Measurements from ENCODE around the gene SH3PXD2A. TPM values are rescaled to one million over a fixed set of nuclear protein-coding genes. Genes with fewer than 3 reads are reported as not detected.

The SH3PXD2A gene
- total RNA-seq (33.2 TPM), polyA plus RNA-seq (ENCODE audit: insufficient read depth in 1 of 8, insufficient read length in 8 of 8, low replicate concordance in 1 of 8) (10 to 100 TPM; 49.2 to 95.0 (median 74.2) TPM)
- long read RNA-seq, donor 1, full-length matches to known transcripts: 1 of 6 reads
- long read RNA-seq, donor 1, partial matches to known transcripts: 5 of 6 reads
- long read RNA-seq, donor 1, other reads (novel, unspliced or antisense): 0 of 6 reads
- long read RNA-seq, donor 2: 0 reads
- long read RNA-seq, donor 3, partial matches to known transcripts: 8 of 8 reads
- long read RNA-seq, donor 3, other reads (novel, unspliced or antisense): 0 of 8 reads
- long read RNA-seq, donor 4: 0 reads
- long read RNA-seq, donor 5, full-length matches to known transcripts: 2 of 24 reads
- long read RNA-seq, donor 5, partial matches to known transcripts: 22 of 24 reads
- long read RNA-seq, donor 5, other reads (novel, unspliced or antisense): 0 of 24 reads
- long read RNA-seq, donor 6, full-length matches to known transcripts: 1 of 1 reads
- long read RNA-seq, donor 6, partial matches to known transcripts: 0 of 1 reads
- long read RNA-seq, donor 6, other reads (novel, unspliced or antisense): 0 of 1 reads
- long read RNA-seq, donor 7: 0 reads
- long read RNA-seq, donor 8: 0 reads
- long read RNA-seq, donor 9, full-length matches to known transcripts: 1 of 1 reads
- long read RNA-seq, donor 9, partial matches to known transcripts: 0 of 1 reads
- long read RNA-seq, donor 9, other reads (novel, unspliced or antisense): 0 of 1 reads
- long read RNA-seq, donor 10: 0 reads
- long read RNA-seq, donor 11, partial matches to known transcripts: 6 of 6 reads
- long read RNA-seq, donor 11, other reads (novel, unspliced or antisense): 0 of 6 reads

GRCh38 chr10:103855424-103855823, at the start of gene SH3PXD2A:
Gene SH3PXD2A, minus strand, starts transcription at chr10:103855576. Its CDS starts 310 bp downstream, at chr10:103855266.
- Histone ChIP-seq H3K4me3 (ENCODE audit: low read length) (peak within 1 kb of the TSS; percentile 85), H3K4me1 (ENCODE audit: control insufficient read depth, insufficient read depth, low read length) (peaks cover 58% of the 10 kb centered on the region)

GRCh38 chr10:103901299-103901698, 45.9 kb upstream of the SH3PXD2A start:
- WGBS (ENCODE audit: insufficient coverage): no CpG with 5 or more reads among the region's 5 CpGs
- no peak for DNase-seq
- Histone ChIP-seq H3K4me1 (ENCODE audit: control insufficient read depth, insufficient read depth, low read length) (no peaks in the 10 kb centered on the region), H3K27me3 (ENCODE audit: control insufficient read depth, insufficient read depth, low read length) (no peaks in the 10 kb centered on the region), H3K36me3 (ENCODE audit: control insufficient read depth, insufficient read depth, low read length) (peaks cover 17% of the 10 kb centered on the region), H3K9me3 (replicated peaks; ENCODE audit: control insufficient read depth, low read depth, low read length) (no peaks in the 10 kb centered on the region), H3K4me3 (ENCODE audit: low read length) (no peak overlapping the region), H3K27ac (ENCODE audit: low read length) (no peak overlapping the region)

More at GRCh38 chr10:103855424-103855823, at the start of gene SH3PXD2A:
- peak; percentile 79 for DNase-seq
- Histone ChIP-seq H3K9me3 (replicated peaks; ENCODE audit: control insufficient read depth, low read depth, low read length) (no peaks in the 10 kb centered on the region), H3K27me3 (ENCODE audit: control insufficient read depth, insufficient read depth, low read length) (no peaks in the 10 kb centered on the region), H3K36me3 (ENCODE audit: control insufficient read depth, insufficient read depth, low read length) (peaks cover 9% of the 10 kb centered on the region), H3K27ac (ENCODE audit: low read length) (peak within 1 kb of the TSS; percentile 90)
- under 1% methylated on average over 33 of the region's 54 CpGs for WGBS (ENCODE audit: insufficient coverage)

- 77% methylated on average over 4 of the region's 5 CpGs for WGBS (ENCODE audit: insufficient coverage)
- Histone ChIP-seq H3K9me3 (replicated peaks; ENCODE audit: control insufficient read depth, low read depth, low read length) (no peaks in the 10 kb centered on the region), H3K27ac (ENCODE audit: low read length) (no peak overlapping the region), H3K36me3 (ENCODE audit: control insufficient read depth, insufficient read depth, low read length) (peaks cover 16% of the 10 kb centered on the region), H3K4me1 (ENCODE audit: control insufficient read depth, insufficient read depth, low read length) (peaks cover 7% of the 10 kb centered on the region), H3K4me3 (ENCODE audit: low read length) (no peak overlapping the region), H3K27me3 (ENCODE audit: control insufficient read depth, insufficient read depth, low read length) (no peaks in the 10 kb centered on the region)
- DNase-seq: no peak
Observed at GRCh38 chr10:103899312-103899711, 43.9 kb upstream of the SH3PXD2A start.

- DNase-seq: no peak
- Histone ChIP-seq H3K36me3 (ENCODE audit: control insufficient read depth, insufficient read depth, low read length) (peaks cover 16% of the 10 kb centered on the region), H3K27me3 (ENCODE audit: control insufficient read depth, insufficient read depth, low read length) (no peaks in the 10 kb centered on the region), H3K27ac (ENCODE audit: low read length) (no peak overlapping the region), H3K9me3 (replicated peaks; ENCODE audit: control insufficient read depth, low read depth, low read length) (no peaks in the 10 kb centered on the region), H3K4me3 (ENCODE audit: low read length) (no peak overlapping the region), H3K4me1 (ENCODE audit: control insufficient read depth, insufficient read depth, low read length) (peaks cover 15% of the 10 kb centered on the region)
- WGBS (ENCODE audit: insufficient coverage): 74% methylated on average over 4 of the region's 7 CpGs
Observed at GRCh38 chr10:103897241-103897774, 41.9 kb upstream of the SH3PXD2A start.

GRCh38 chr10:103896225-103896624, 40.8 kb upstream of the SH3PXD2A start:
- 80% methylated on average over 1 of the region's 5 CpGs for WGBS (ENCODE audit: insufficient coverage)
- H3K4me1 ChIP-seq (ENCODE audit: control insufficient read depth, insufficient read depth, low read length): peaks cover 15% of the 10 kb centered on the region

GRCh38 chr10:103895411-103896186, 40.2 kb upstream of the SH3PXD2A start:
- Histone ChIP-seq H3K27ac (ENCODE audit: low read length) (peak overlapping the region; percentile 64), H3K9me3 (replicated peaks; ENCODE audit: control insufficient read depth, low read depth, low read length) (no peaks in the 10 kb centered on the region), H3K36me3 (ENCODE audit: control insufficient read depth, insufficient read depth, low read length) (peaks cover 18% of the 10 kb centered on the region)

More at GRCh38 chr10:103896225-103896624, 40.8 kb upstream of the SH3PXD2A start:
- no peak for DNase-seq
- no peaks in the 10 kb centered on the region for H3K27me3 ChIP-seq (ENCODE audit: control insufficient read depth, insufficient read depth, low read length)
- H3K36me3 ChIP-seq (ENCODE audit: control insufficient read depth, insufficient read depth, low read length): peaks cover 18% of the 10 kb centered on the region
- no peak overlapping the region for H3K27ac ChIP-seq (ENCODE audit: low read length)
- no peaks in the 10 kb centered on the region for H3K9me3 ChIP-seq (replicated peaks; ENCODE audit: control insufficient read depth, low read depth, low read length)
- H3K4me3 ChIP-seq (ENCODE audit: low read length): no peak overlapping the region

GRCh38 chr10:103894441-103894864, 39.1 kb upstream of the SH3PXD2A start:
- H3K4me1 ChIP-seq (ENCODE audit: control insufficient read depth, insufficient read depth, low read length): peaks cover 15% of the 10 kb centered on the region
- H3K9me3 ChIP-seq (replicated peaks; ENCODE audit: control insufficient read depth, low read depth, low read length): no peaks in the 10 kb centered on the region
- peak; percentile 85 for DNase-seq
- no peak overlapping the region for H3K4me3 ChIP-seq (ENCODE audit: low read length)
- peaks cover 20% of the 10 kb centered on the region for H3K36me3 ChIP-seq (ENCODE audit: control insufficient read depth, insufficient read depth, low read length)
- WGBS (ENCODE audit: insufficient coverage): no CpG with 5 or more reads among the region's 4 CpGs
- H3K27ac ChIP-seq (ENCODE audit: low read length): peak overlapping the region; percentile 64
- H3K27me3 ChIP-seq (ENCODE audit: control insufficient read depth, insufficient read depth, low read length): no peaks in the 10 kb centered on the region

More at GRCh38 chr10:103895411-103896186, 40.2 kb upstream of the SH3PXD2A start:
- 23% methylated on average over 7 of the region's 9 CpGs for WGBS (ENCODE audit: insufficient coverage)
- Histone ChIP-seq H3K27me3 (ENCODE audit: control insufficient read depth, insufficient read depth, low read length) (no peaks in the 10 kb centered on the region), H3K4me1 (ENCODE audit: control insufficient read depth, insufficient read depth, low read length) (peaks cover 15% of the 10 kb centered on the region), H3K4me3 (ENCODE audit: low read length) (no peak overlapping the region)
- DNase-seq: peak; percentile 41

GRCh38 chr10:103893817-103894216, 38.4 kb upstream of the SH3PXD2A start:
- no peak overlapping the region for H3K4me3 ChIP-seq (ENCODE audit: low read length)
- H3K9me3 ChIP-seq (replicated peaks; ENCODE audit: control insufficient read depth, low read depth, low read length): no peaks in the 10 kb centered on the region
- WGBS (ENCODE audit: insufficient coverage): no CpG with 5 or more reads among the region's 2 CpGs
- H3K27me3 ChIP-seq (ENCODE audit: control insufficient read depth, insufficient read depth, low read length): no peaks in the 10 kb centered on the region
- H3K4me1 ChIP-seq (ENCODE audit: control insufficient read depth, insufficient read depth, low read length): peaks cover 16% of the 10 kb centered on the region
- peak overlapping the region; percentile 64 for H3K27ac ChIP-seq (ENCODE audit: low read length)
- peaks cover 14% of the 10 kb centered on the region for H3K36me3 ChIP-seq (ENCODE audit: control insufficient read depth, insufficient read depth, low read length)
- no peak for DNase-seq

- H3K36me3 ChIP-seq (ENCODE audit: control insufficient read depth, insufficient read depth, low read length): peaks cover 16% of the 10 kb centered on the region
- H3K27me3 ChIP-seq (ENCODE audit: control insufficient read depth, insufficient read depth, low read length): no peaks in the 10 kb centered on the region
- DNase-seq: no peak
- H3K4me3 ChIP-seq (ENCODE audit: low read length): no peak overlapping the region
- WGBS (ENCODE audit: insufficient coverage): no CpG with 5 or more reads among the region's 3 CpGs
- H3K9me3 ChIP-seq (replicated peaks; ENCODE audit: control insufficient read depth, low read depth, low read length): no peaks in the 10 kb centered on the region
- H3K4me1 ChIP-seq (ENCODE audit: control insufficient read depth, insufficient read depth, low read length): peaks cover 24% of the 10 kb centered on the region
- no peak overlapping the region for H3K27ac ChIP-seq (ENCODE audit: low read length)
Observed at GRCh38 chr10:103892181-103892580, 36.8 kb upstream of the SH3PXD2A start.

All from muscle of leg (tissue), 16 donors.